ENCODE data around the gene TMEM266.
A peak's percentile ranks its signal among the peaks of the same experiment; 100 is the strongest.

The TMEM266 gene

DNA sequence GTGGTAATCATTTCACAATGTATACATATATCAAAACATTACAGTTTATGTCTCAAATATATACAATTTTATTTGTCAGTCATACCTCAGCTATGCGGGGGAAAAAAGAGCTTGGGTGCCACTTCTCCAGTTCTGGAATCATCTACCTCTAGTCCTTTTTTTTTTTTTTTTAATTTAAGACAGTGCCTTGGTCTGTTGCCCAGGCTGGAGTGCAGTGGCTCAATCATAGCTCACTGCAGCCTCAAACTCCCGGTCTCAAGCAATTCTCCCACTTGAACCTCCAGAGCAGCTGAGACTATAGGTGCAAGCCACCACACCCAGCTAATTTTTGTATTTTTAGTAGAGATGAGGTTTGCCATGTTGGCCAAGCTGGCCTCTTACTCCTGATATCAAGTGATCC lies 67.4 kb downstream of the TMEM266 start:
- DNase-seq (ENCODE audit: low read depth, low spot score), result no peak

GRCh38 chr15:76127880-76128279 lies 68.1 kb downstream of the TMEM266 start:
- DNase-seq (ENCODE audit: low read depth, low spot score), result no peak

GRCh38 chr15:76134537-76134936 lies 74.8 kb downstream of the TMEM266 start:
- no peak for DNase-seq (ENCODE audit: low read depth, low spot score)

DNA sequence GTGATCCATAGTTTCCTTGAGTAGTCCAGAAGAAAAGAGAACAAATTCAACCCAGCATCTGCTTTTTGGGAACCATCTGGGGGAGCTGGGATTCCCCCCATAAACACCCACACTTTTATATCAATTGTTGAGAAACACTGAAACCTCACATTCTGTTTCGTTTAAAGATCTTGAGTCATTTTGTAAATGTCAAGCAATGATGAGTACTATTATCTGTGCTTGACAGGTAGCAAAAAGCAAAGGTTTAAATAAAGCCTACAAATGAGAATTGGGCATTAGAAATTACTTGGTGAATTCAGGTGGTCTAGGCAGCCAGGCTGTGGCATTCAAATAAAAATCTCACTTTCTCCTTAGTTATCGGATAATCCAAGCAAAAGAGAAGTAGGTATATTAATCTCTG lies 75.7 kb downstream of the TMEM266 start:
- DNase-seq (ENCODE audit: low read depth, low spot score), result no peak

DNA sequence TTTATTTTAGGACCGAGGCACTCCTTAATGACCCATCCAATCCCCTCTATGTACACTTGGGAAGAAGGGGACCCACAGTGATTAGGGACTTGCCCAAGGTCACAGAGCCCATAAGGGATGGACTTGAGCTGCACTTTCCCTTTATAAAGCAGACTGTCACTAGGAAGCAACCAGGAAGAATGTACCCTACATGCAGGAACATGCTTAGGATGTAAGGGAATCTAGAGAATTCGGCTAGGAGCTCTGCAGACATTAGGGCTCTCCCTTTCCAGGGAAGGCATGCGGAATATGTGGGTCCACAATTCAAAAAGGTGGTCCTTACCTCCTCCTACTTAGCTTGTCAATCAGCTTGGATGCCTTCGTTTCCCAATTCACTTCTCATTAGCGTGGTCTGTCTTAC lies 78.7 kb downstream of the TMEM266 start:
- no peak for DNase-seq (ENCODE audit: low read depth, low spot score)

DNA sequence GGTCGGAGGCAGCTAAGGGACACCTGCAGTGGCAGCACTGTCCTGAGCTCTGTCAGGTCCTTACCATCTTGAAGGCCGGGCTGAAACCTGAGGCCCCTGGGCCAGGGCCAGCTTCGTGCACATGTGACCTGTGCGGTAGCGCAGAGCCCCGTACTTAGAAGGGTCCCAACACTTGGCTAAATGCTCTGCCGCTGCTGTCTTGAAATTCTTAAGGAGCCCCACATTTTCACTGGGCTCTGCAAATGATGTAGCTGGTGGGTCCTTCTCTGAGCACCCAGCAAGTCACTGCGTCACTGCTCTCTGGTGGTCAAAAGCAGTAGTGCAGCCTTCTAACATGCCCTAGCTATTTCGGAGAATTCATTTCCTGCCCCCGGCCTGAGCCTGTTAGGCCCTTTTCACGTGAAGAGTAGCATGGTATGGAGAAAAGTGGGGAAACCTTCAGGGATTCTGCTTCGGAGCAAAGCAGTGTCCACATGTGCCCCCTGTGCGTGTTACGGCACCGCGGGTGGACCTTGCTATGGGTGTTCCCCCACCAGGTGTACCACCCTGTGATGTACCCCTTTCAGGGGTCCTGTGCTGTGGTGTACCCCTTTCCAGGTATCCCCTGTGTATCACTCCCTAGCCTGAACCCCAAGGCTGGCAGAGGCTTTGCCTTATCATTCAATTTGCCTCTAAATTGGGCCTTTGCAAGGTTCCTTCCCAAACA lies 79.7 kb downstream of the TMEM266 start:
- DNase-seq (ENCODE audit: low read depth, low spot score), result peak; percentile 31

DNA sequence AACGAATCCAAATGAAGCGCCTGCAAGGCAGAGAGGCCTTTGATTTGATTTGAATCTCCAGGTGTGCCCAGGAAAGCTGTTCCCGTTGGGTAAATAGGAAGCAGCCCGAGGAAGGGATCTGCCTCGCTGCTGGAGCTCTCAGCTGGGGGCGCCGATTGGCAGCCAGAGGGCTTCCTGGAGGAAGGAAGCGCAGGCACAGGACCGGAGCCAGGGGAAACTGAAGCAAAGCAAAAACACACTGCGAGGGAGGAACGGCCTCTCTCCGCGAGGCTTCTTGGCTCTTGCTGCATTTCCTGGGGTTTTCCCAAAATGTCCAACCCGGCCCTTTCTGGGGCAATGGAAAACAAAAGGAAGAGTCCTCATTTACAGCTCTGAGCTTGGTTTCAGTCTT lies 80.3 kb downstream of the TMEM266 start:
- no peak for DNase-seq (ENCODE audit: low read depth, low spot score)

DNA sequence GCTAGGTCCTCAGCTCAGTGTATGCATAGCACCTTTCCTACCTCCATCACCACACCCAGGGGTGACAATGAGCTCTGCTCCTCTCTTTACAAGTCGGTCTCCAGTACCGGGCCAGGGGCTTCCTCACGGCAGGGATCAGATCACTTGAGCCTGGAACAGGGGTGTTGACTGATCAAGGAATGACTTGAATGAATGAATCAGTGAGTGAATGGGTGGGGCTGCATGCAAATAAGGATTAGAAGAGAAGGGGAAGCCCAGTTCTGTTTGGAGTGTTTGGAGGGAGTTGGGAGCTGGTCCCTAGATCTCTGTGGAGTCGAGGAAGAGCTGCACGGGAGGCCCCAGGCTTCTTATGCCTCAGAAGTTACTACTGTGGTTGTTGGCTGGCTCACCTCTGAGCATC lies 87.0 kb downstream of the TMEM266 start:
- DNase-seq (ENCODE audit: low read depth, low spot score), result no peak

GRCh38 chr15:76147906-76148570 lies 88.3 kb downstream of the TMEM266 start:
- DNase-seq (ENCODE audit: low read depth, low spot score), result no peak

GRCh38 chr15:76149291-76149915 lies 89.6 kb downstream of the TMEM266 start:
- no peak for DNase-seq (ENCODE audit: low read depth, low spot score)

DNA sequence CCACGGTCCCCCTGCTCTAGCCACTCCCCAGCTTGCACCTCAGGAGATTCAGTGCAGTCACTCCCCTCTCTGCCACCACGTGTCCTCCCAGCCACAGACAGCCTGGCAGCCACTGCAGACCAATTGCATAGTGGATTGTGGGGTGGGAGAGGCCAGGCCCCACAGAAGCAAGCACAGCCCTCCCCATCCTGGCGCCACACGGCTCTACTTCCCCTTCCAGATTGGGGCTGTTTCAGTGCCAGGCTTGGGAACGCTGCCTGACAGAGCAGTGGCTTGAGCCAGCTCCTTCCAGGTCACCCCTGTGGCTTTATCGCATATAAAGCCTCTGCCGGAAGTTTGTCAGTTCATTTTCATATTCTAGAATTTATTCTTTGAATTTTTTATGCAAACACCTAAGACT lies 90.7 kb downstream of the TMEM266 start:
- DNase-seq (ENCODE audit: low read depth, low spot score), result no peak

- DNase-seq (ENCODE audit: low read depth, low spot score), result no peak
Measured at GRCh38 chr15:76150971-76151598, 91.3 kb downstream of the TMEM266 start.

DNA sequence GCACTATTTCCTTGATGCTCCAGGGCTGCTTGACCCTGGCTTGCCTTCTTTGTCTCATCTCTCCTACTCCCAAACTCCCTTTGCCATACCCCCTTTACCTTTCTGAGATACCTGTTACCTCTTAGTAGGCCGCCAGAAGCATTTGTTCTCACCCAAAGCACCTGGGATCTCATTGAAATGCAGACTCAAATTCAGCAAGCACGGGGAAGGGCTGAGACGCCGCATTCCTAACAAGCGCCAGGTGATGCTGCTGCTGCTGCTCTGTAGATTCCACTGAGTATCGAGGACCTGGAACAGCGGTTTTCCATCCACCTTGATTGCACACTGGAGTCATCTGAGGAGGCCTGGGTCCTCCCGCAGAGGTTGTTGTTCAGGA lies 91.8 kb downstream of the TMEM266 start:
- no peak for DNase-seq (ENCODE audit: low read depth, low spot score)

DNA sequence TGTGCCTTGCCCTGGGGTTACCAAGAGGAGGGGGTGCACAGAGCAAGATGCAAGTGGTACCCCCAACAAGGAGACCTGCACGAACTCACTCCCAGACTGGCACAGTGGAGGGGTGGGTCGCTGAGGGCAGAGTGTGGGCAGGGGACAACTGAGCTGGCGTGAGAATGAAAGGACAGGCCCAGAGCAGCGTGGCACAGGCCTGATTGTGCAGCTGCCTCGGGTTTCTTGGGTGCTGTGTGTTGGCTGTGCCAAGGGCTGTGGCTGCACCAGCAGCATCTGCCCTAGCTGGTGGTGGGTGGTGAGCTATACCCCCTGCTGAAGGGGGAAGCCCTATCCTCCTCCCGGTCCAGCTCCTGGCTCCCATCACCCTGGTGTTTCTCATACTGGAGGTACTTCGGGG lies 92.4 kb downstream of the TMEM266 start:
- no peak for DNase-seq (ENCODE audit: low read depth, low spot score)

GRCh38 chr15:76153241-76154197 lies 93.7 kb downstream of the TMEM266 start:
- no peak for DNase-seq (ENCODE audit: low read depth, low spot score)

DNA sequence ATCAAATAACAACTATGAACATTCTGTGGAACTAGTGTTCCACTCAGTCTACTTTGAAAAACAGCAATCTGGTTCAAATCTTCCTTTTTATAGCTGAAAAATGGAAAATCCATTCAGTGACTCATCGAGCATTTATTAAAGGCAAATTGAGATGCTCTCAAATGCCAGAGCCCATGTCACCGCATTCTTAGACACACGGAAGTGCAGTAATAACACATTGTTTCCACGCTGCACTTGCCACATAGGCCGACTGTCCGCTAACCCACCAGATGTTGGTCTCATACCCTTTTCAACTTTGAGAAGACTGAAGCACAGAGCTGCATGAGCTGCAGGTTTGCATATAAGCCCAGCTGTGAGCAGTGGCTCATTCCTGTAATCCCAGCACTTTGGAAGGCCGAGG lies 95.9 kb downstream of the TMEM266 start:
- DNase-seq (ENCODE audit: low read depth, low spot score), result no peak

DNA sequence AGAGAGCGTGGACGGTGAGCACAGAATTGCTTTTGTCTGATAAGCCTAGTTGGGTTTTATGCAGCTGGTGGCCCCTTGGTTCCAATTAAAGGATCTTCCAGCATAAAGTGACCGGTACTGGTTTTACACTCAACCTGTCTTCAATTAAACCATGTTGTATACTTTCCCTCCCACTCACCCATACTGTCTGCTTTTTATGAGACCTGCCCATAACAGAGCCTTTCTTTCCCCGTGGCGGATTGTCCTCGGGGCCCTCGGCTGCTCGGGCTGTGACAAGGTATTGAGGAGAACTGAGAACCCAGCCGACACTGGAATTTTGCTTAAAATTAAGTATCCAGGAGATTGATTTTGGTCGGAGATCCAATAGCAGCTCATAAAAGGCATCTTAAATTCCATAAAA lies 98.4 kb downstream of the TMEM266 start:
- no peak for DNase-seq (ENCODE audit: low read depth, low spot score)

DNA sequence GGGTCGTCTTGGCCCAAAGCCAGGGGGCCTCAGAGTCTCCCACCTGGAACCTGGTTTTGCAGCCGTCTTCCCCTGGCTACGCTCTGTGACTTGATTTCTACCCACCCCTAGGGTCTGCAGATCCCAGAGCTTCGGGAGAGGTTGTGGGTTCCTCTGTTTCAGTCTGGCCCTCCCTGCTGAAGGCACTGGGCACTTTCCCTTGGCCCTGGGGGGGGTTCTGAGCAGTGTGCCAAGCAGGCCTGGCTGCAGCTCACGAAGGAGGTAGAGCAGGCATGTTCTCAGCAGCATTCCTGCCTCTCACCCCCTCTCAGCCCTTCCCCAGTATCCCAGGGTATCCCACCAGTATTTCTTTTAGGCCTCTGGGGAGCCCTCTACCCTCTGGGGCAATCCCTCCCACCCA lies 99.0 kb downstream of the TMEM266 start:
- DNase-seq (ENCODE audit: low read depth, low spot score), result no peak

GRCh38 chr15:76159282-76159681 lies 99.5 kb downstream of the TMEM266 start:
- DNase-seq (ENCODE audit: low read depth, low spot score), result no peak

DNA sequence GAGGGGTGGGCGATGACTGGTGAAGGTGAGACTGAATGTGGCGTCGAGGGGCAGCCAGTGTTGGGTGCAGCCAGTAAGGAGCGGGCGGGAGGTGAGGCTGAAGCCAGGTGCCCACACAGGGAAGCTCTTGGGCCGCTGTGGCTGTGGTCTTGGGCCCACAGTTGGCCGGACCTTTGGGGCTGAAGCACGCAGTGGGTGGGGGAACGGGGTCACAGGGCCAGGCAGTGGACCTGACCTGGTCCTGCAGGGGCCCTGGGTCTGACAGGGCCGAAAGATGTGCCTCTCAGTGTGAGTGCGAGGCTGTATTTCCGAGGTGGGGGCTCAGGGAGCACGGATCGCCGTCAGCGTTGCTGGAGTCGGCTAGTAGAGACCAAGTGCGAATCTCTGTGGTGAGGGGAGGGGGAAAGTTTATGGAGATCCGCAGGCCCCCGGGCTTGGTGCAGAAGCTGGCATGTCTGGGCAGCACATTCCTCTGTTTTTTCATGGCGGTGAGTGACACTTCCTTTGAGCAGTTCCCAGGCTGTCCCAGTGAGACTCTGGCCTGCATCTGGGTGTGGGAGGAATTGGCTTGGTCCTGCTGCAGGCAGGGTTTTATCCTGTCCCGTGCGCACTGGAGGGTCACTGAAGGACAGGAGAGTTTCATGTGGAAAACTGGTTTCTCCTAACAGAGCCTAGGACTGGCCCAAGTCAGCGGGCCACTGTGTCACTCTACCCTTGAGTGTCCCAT lies 100.8 kb downstream of the TMEM266 start:
- no peak for DNase-seq (ENCODE audit: low read depth, low spot score)
